RWPE2 (cell line): ENCODE results near the gene CROCC2.

ENCODE experiments used
- ATAC-seq: fragments of 200-7000 bp; cut with Tn5 transposase; 3 replicates; pipeline ENCODE4 v1.9.1; 2021; ENCODE audit warnings: low read depth
- DNase-seq: peaks from one replicate; pipeline ENCODE4 v3.0.0-alpha.2; 2020; ENCODE audit warnings: low spot score
- H3K27ac ChIP-seq: fragments of 450-650 bp; 2 replicates; pipeline ENCODE4 v1.5.1; 2017; ENCODE audit warnings: mild to moderate bottlenecking; ENCODE audit not compliant: poor library complexity, severe bottlenecking
- H3K27me3 ChIP-seq: fragments of 250-450 bp; sonication (Bioruptor Pico); 2 replicates; pipeline ENCODE4 v1.5.1; 2021; ENCODE audit warnings: mild to moderate bottlenecking, moderate library complexity; ENCODE audit not compliant: insufficient read depth, poor library complexity, severe bottlenecking
- H3K36me3 ChIP-seq: fragments of 250-450 bp; sonication (Bioruptor Pico); 2 replicates; pipeline ENCODE4 v1.5.1; 2020; ENCODE audit warnings: low read depth, mild to moderate bottlenecking, moderate library complexity
- H3K4me1 ChIP-seq: fragments of 250-450 bp; sonication (Bioruptor Pico); 2 replicates; pipeline ENCODE4 v1.5.1; 2021; ENCODE audit warnings: mild to moderate bottlenecking, moderate library complexity; ENCODE audit not compliant: insufficient read depth, poor library complexity, severe bottlenecking
- H3K4me3 ChIP-seq: fragments of 250-450 bp; sonication (Bioruptor Pico); 2 replicates; pipeline ENCODE4 v1.5.1; 2021; ENCODE audit warnings: mild to moderate bottlenecking, moderate library complexity; ENCODE audit not compliant: severe bottlenecking
- H3K9me3 ChIP-seq: fragments of 250-450 bp; sonication (Bioruptor Pico); 2 replicates; pipeline ENCODE4 v1.5.1; 2021; ENCODE audit warnings: mild to moderate bottlenecking, moderate library complexity; ENCODE audit not compliant: severe bottlenecking
- CTCF ChIP-seq: fragments of 450-650 bp; IDR thresholded peaks from one replicate; pipeline ENCODE4 v1.5.1; 2017; ENCODE audit warnings: mild to moderate bottlenecking, moderate library complexity; ENCODE audit not compliant: poor library complexity, severe bottlenecking

Gene CROCC2

GRCh38 chr2:240917009-240917683, 11.0 kb downstream of the CROCC2 start:
- Histone ChIP-seq H3K9me3 (no peaks in the 10 kb centered on the region), H3K4me1 (peaks cover 7% of the 10 kb centered on the region), H3K27ac (no peak overlapping the region), H3K27me3 (peaks cover 2% of the 10 kb centered on the region), H3K36me3 (no peaks in the 10 kb centered on the region), H3K4me3 (no peak overlapping the region)
- TF ChIP-seq CTCF: no peak
- peak; percentile 54 for DNase-seq
- no peak for ATAC-seq

- no peak for ATAC-seq
- peak; percentile 50 for DNase-seq
- no peak overlapping the region for H3K27ac ChIP-seq
- H3K27me3 ChIP-seq: no peaks in the 10 kb centered on the region
- no peak overlapping the region for H3K4me3 ChIP-seq
- TF ChIP-seq CTCF: no peak
- no peaks in the 10 kb centered on the region for H3K36me3 ChIP-seq
- H3K9me3 ChIP-seq: no peaks in the 10 kb centered on the region
- peaks cover 7% of the 10 kb centered on the region for H3K4me1 ChIP-seq
Measured at GRCh38 chr2:240917684-240918257, 11.6 kb downstream of the CROCC2 start.

GRCh38 chr2:240918258-240919091, 12.3 kb downstream of the CROCC2 start:
- H3K4me1 ChIP-seq: peaks cover 7% of the 10 kb centered on the region
- H3K36me3 ChIP-seq: no peaks in the 10 kb centered on the region
- ATAC-seq: no peak
- no peaks in the 10 kb centered on the region for H3K27me3 ChIP-seq
- H3K9me3 ChIP-seq: no peaks in the 10 kb centered on the region
- H3K4me3 ChIP-seq: no peak overlapping the region
- peak; percentile 59 for DNase-seq
- no peak for TF ChIP-seq CTCF
- H3K27ac ChIP-seq: no peak overlapping the region

- no peak for TF ChIP-seq CTCF
- ATAC-seq (no peak), DNase-seq (peak; percentile 38)
- no peak overlapping the region for H3K27ac ChIP-seq
- peaks cover 7% of the 10 kb centered on the region for H3K4me1 ChIP-seq
- H3K9me3 ChIP-seq: no peaks in the 10 kb centered on the region
- H3K36me3 ChIP-seq: no peaks in the 10 kb centered on the region
- H3K4me3 ChIP-seq: no peak overlapping the region
- no peaks in the 10 kb centered on the region for H3K27me3 ChIP-seq
Measured at GRCh38 chr2:240919161-240919781, 13.1 kb downstream of the CROCC2 start.
